Stimulated activated naive B cell treated with anti-CD40 and anti-IgM and Interleukin-4, amounts not matched to agents 10 μg/mL and 1 μg/mL and 100 μg/mL, for 72 hours (primary cell): Measurements from ENCODE around the gene ARHGEF39.

Source experiments
- ATAC-seq, 2 donors: fragments of 150-1000 bp; cut with Tn5 transposase; replicated peaks; 2 replicates each; pipeline ENCODE4 v1.10.0; 2021; ENCODE audit warnings: moderate library complexity in 1 of 2
- DNase-seq: peaks from one replicate; pipeline ENCODE4 v3.0.0; 2021
- H3K27ac Mint-ChIP-seq: one replicate; pipeline ENCODE4 v1.8.0; 2022; ENCODE audit warnings: mild to moderate bottlenecking, mixed read lengths
- H3K27me3 Mint-ChIP-seq, 2 donors: one replicate each; pipeline ENCODE4 v1.8.0; 2022; ENCODE audit warnings: mixed read lengths in 2 of 2
- H3K36me3 Mint-ChIP-seq, 2 donors: one replicate each; pipeline ENCODE4 v1.8.0; 2022; ENCODE audit warnings: mixed read lengths in 2 of 2, mild to moderate bottlenecking in 1 of 2
- H3K4me1 Mint-ChIP-seq, 2 donors: one replicate each; pipeline ENCODE4 v1.8.0; 2022; ENCODE audit warnings: mixed read lengths in 2 of 2, mild to moderate bottlenecking in 1 of 2
- H3K4me3 Mint-ChIP-seq, 2 donors: one replicate each; pipeline ENCODE4 v1.8.0; 2022; ENCODE audit warnings: mild to moderate bottlenecking in 2 of 2, mixed read lengths in 2 of 2, moderate library complexity in 1 of 2
- H3K9me3 Mint-ChIP-seq, 2 donors: one replicate each; pipeline ENCODE4 v1.8.0; 2022; ENCODE audit warnings: mixed read lengths in 2 of 2, mild to moderate bottlenecking in 1 of 2

ARHGEF39 gene

GRCh38 chr9:35687306-35687705 lies 22.3 kb upstream of the ARHGEF39 start:
- Mint-ChIP-seq H3K4me1 (peaks cover 18 to 38% of the 10 kb centered on the region in 2 donors), H3K4me3 (peak overlapping the region in 1 of 2 donors; percentile 2), H3K36me3 (no peaks in the 10 kb centered on the region), H3K27ac (no peak overlapping the region), H3K27me3 (no peaks in the 10 kb centered on the region), H3K9me3 (no peaks in the 10 kb centered on the region)
- DNase-seq (no peak), ATAC-seq (no peak)

- Mint-ChIP-seq H3K36me3 (no peaks in the 10 kb centered on the region), H3K27ac (no peak overlapping the region), H3K4me3 (no peak overlapping the region), H3K4me1 (peaks cover 17 to 38% of the 10 kb centered on the region in 2 donors), H3K9me3 (no peaks in the 10 kb centered on the region), H3K27me3 (no peaks in the 10 kb centered on the region)
- DNase-seq (no peak), ATAC-seq (no peak)
Observed at GRCh38 chr9:35686222-35687203, 21.5 kb upstream of the ARHGEF39 start.

- ATAC-seq (no peak), DNase-seq (no peak)
- no peaks in the 10 kb centered on the region for H3K9me3 Mint-ChIP-seq
- H3K4me1 Mint-ChIP-seq = peaks cover 19 to 31% of the 10 kb centered on the region in 2 donors
- H3K4me3 Mint-ChIP-seq = no peak overlapping the region
- H3K27me3 Mint-ChIP-seq = no peaks in the 10 kb centered on the region
- H3K36me3 Mint-ChIP-seq = no peaks in the 10 kb centered on the region
- no peak overlapping the region for H3K27ac Mint-ChIP-seq
Observed at GRCh38 chr9:35685506-35685905, 20.5 kb upstream of the ARHGEF39 start.

- no peak for ATAC-seq
Observed at GRCh38 chr9:35684921-35685320, 19.9 kb upstream of the ARHGEF39 start.

GRCh38 chr9:35683323-35683722 lies 18.3 kb upstream of the ARHGEF39 start:
- H3K4me1 Mint-ChIP-seq = peaks cover 16 to 31% of the 10 kb centered on the region in 2 donors
- H3K4me3 Mint-ChIP-seq = no peak overlapping the region
- no peak overlapping the region for H3K27ac Mint-ChIP-seq
- H3K27me3 Mint-ChIP-seq = peaks cover 0 to 5% of the 10 kb centered on the region in 2 donors
- no peaks in the 10 kb centered on the region for H3K36me3 Mint-ChIP-seq
- no peak for ATAC-seq
- DNase-seq = no peak
- H3K9me3 Mint-ChIP-seq = no peaks in the 10 kb centered on the region

More at GRCh38 chr9:35684921-35685320, 19.9 kb upstream of the ARHGEF39 start:
- peak overlapping the region; percentile 6 for H3K27ac Mint-ChIP-seq
- no peaks in the 10 kb centered on the region for H3K36me3 Mint-ChIP-seq
- DNase-seq = no peak
- H3K27me3 Mint-ChIP-seq = no peaks in the 10 kb centered on the region
- H3K4me1 Mint-ChIP-seq = peaks cover 23 to 37% of the 10 kb centered on the region in 2 donors
- no peak overlapping the region for H3K4me3 Mint-ChIP-seq
- no peaks in the 10 kb centered on the region for H3K9me3 Mint-ChIP-seq

- H3K36me3 Mint-ChIP-seq = no peaks in the 10 kb centered on the region
- H3K27ac Mint-ChIP-seq = no peak overlapping the region
- DNase-seq = no peak
- no peak overlapping the region for H3K4me3 Mint-ChIP-seq
- H3K4me1 Mint-ChIP-seq = peaks cover 16 to 26% of the 10 kb centered on the region in 2 donors
- ATAC-seq = no peak
- H3K9me3 Mint-ChIP-seq = no peaks in the 10 kb centered on the region
- peaks cover 0 to 5% of the 10 kb centered on the region in 2 donors for H3K27me3 Mint-ChIP-seq
Observed at GRCh38 chr9:35682520-35683315, 17.7 kb upstream of the ARHGEF39 start.

GRCh38 chr9:35682051-35682450 lies 17.1 kb upstream of the ARHGEF39 start:
- H3K9me3 Mint-ChIP-seq = no peaks in the 10 kb centered on the region
- H3K36me3 Mint-ChIP-seq = no peaks in the 10 kb centered on the region
- H3K4me1 Mint-ChIP-seq = peaks cover 14 to 26% of the 10 kb centered on the region in 2 donors
- no peak for DNase-seq
- no peak overlapping the region for H3K4me3 Mint-ChIP-seq
- peaks cover 0 to 5% of the 10 kb centered on the region in 2 donors for H3K27me3 Mint-ChIP-seq
- no peak overlapping the region for H3K27ac Mint-ChIP-seq
- no peak for ATAC-seq

GRCh38 chr9:35681341-35682002 lies 16.5 kb upstream of the ARHGEF39 start:
- Mint-ChIP-seq H3K36me3 (no peaks in the 10 kb centered on the region), H3K9me3 (no peaks in the 10 kb centered on the region), H3K4me3 (no peak overlapping the region), H3K27me3 (peaks cover under 1 to 5% of the 10 kb centered on the region in 2 donors), H3K27ac (no peak overlapping the region), H3K4me1 (peaks cover 14 to 28% of the 10 kb centered on the region in 2 donors)
- DNase-seq (no peak), ATAC-seq (no peak)

- DNase-seq (no peak), ATAC-seq (peak in 1 of 2 donors; percentile 48)
- Mint-ChIP-seq H3K27me3 (peaks cover 3 to 5% of the 10 kb centered on the region in 2 donors), H3K9me3 (no peaks in the 10 kb centered on the region), H3K4me3 (no peak overlapping the region), H3K4me1 (peaks cover 17 to 36% of the 10 kb centered on the region in 2 donors), H3K27ac (peak overlapping the region; percentile 47), H3K36me3 (no peaks in the 10 kb centered on the region)
Observed at GRCh38 chr9:35680331-35681105, 15.5 kb upstream of the ARHGEF39 start.

GRCh38 chr9:35679766-35680330 lies 14.9 kb upstream of the ARHGEF39 start:
- no peak for DNase-seq
- no peak overlapping the region for H3K27ac Mint-ChIP-seq
- peaks cover 17 to 36% of the 10 kb centered on the region in 2 donors for H3K4me1 Mint-ChIP-seq

GRCh38 chr9:35679091-35679490 lies 14.1 kb upstream of the ARHGEF39 start:
- no peak overlapping the region for H3K4me3 Mint-ChIP-seq
- H3K36me3 Mint-ChIP-seq = no peaks in the 10 kb centered on the region
- H3K9me3 Mint-ChIP-seq = no peaks in the 10 kb centered on the region
- H3K27me3 Mint-ChIP-seq = peaks cover 5 to 10% of the 10 kb centered on the region in 2 donors
- no peak overlapping the region for H3K27ac Mint-ChIP-seq
- H3K4me1 Mint-ChIP-seq = peaks cover 21 to 43% of the 10 kb centered on the region in 2 donors
- no peak for DNase-seq
- no peak for ATAC-seq

More at GRCh38 chr9:35679766-35680330, 14.9 kb upstream of the ARHGEF39 start:
- no peaks in the 10 kb centered on the region for H3K36me3 Mint-ChIP-seq
- no peaks in the 10 kb centered on the region for H3K9me3 Mint-ChIP-seq
- ATAC-seq = no peak
- H3K27me3 Mint-ChIP-seq = peaks cover 3 to 5% of the 10 kb centered on the region in 2 donors
- no peak overlapping the region for H3K4me3 Mint-ChIP-seq

GRCh38 chr9:35675732-35676392 lies 10.9 kb upstream of the ARHGEF39 start:
- H3K36me3 Mint-ChIP-seq = no peaks in the 10 kb centered on the region
- ATAC-seq (peak; percentile 82 to 84), DNase-seq (peak; percentile 40)
- peaks cover 5 to 10% of the 10 kb centered on the region in 2 donors for H3K27me3 Mint-ChIP-seq
- H3K9me3 Mint-ChIP-seq = no peaks in the 10 kb centered on the region
- H3K4me3 Mint-ChIP-seq = peak overlapping the region; percentile 81 to 83
- peaks cover 14 to 31% of the 10 kb centered on the region in 2 donors for H3K4me1 Mint-ChIP-seq
- peak overlapping the region; percentile 66 for H3K27ac Mint-ChIP-seq

GRCh38 chr9:35675204-35675603 lies 10.2 kb upstream of the ARHGEF39 start:
- Mint-ChIP-seq H3K27ac (peak overlapping the region; percentile 5), H3K9me3 (no peaks in the 10 kb centered on the region), H3K4me1 (peaks cover 11 to 26% of the 10 kb centered on the region in 2 donors), H3K27me3 (peaks cover 5 to 10% of the 10 kb centered on the region in 2 donors), H3K4me3 (peak overlapping the region; percentile 81 to 83), H3K36me3 (no peaks in the 10 kb centered on the region)
- ATAC-seq (peak; percentile 3 to 8), DNase-seq (no peak)
